ENCODE data around the gene ARVCF.

The ARVCF gene

GRCh38 chr22:19921544-19922081, 95.0 kb downstream of the ARVCF start:
- Histone ChIP-seq H3K4me1 (ENCODE audit: control insufficient read depth in 2 of 2, insufficient read depth in 1 of 2, low read depth in 1 of 2, low read length in 2 of 2) (no peaks in the 10 kb centered on the region), H3K9me3 (replicated peaks in 1 of 2; ENCODE audit: control insufficient read depth in 2 of 2, insufficient read depth in 1 of 2, low read depth in 1 of 2, low read length in 2 of 2) (no peaks in the 10 kb centered on the region), H2BK5ac (ENCODE audit: low read length) (no peak overlapping the region), H3K4ac (ENCODE audit: low read length) (no peak overlapping the region), H4K8ac (ENCODE audit: low read depth, low read length) (no peak overlapping the region), H2AK5ac (ENCODE audit: low read depth, low read length) (no peak overlapping the region), H2BK15ac (ENCODE audit: low read length) (no peak overlapping the region), H3K9ac (ENCODE audit: low read depth, low read length, poor library complexity) (no peak overlapping the region), H2BK120ac (ENCODE audit: low read depth, low read length) (no peak overlapping the region), H3K14ac (ENCODE audit: low read length) (no peak overlapping the region), H3K4me3 (ENCODE audit: low read length in 2 of 2) (no peak overlapping the region), H3K27me3 (ENCODE audit: control insufficient read depth in 3 of 3, insufficient read depth in 3 of 3, low read depth in 1 of 3, low read length in 3 of 3) (peaks cover 0 to 36% (median 2%) of the 10 kb centered on the region in 3 experiments), H3K79me1 (ENCODE audit: low read depth, low read length) (no peaks in the 10 kb centered on the region), H2BK12ac (ENCODE audit: low read length) (no peak overlapping the region), H3K23ac (ENCODE audit: low read depth, low read length, poor library complexity) (no peak overlapping the region), H3K18ac (ENCODE audit: low read length) (no peak overlapping the region), H3K27ac (replicated peaks; ENCODE audit: low read length) (no peak overlapping the region), H2AFZ (ENCODE audit: low read length) (no peak overlapping the region), H3K4me2 (ENCODE audit: insufficient read depth, low read length, poor library complexity, severe bottlenecking) (no peak overlapping the region), H4K91ac (ENCODE audit: low read depth, low read length, poor library complexity) (no peak overlapping the region), H3K36me3 (replicated peaks in 1 of 2; ENCODE audit: control insufficient read depth in 2 of 2, insufficient read depth in 2 of 2, low read length in 2 of 2) (no peaks in the 10 kb centered on the region)
- no peak for DNase-seq (ENCODE audit: low spot score)
- WGBS, 2 donors (ENCODE audit: extremely low coverage in 2 of 2, insufficient read length in 2 of 2, insufficient replicate concordance in 1 of 2) = no CpG with 5 or more reads among the region's 3 CpGs

Small RNAs within 50 kb of the gene (small RNA-seq; reads per million reads assigned to genes)
- 51.6 reads per million, percentile 93 among the genes with 10 or more reads in this experiment for gene MIR185 (ENCODE audit: insufficient read depth)

All from neuronal stem cell (in vitro differentiated cells).